Spleen (tissue), 7 donors: Measurements from ENCODE around the gene SYT17.

Experiments
- POLR2A ChIP-seq, 3 donors: fragments of 450-650 bp; IDR thresholded peaks; one replicate each; pipeline ENCODE4 v1.5.1; 2017; ENCODE audit warnings: antibody characterized with exemption in 3 of 3, mild to moderate bottlenecking in 1 of 3
- POLR2AphosphoS5 ChIP-seq, 3 donors: sonication (generic); formaldehyde crosslinking; IDR thresholded peaks; one replicate each; pipeline ENCODE4 v1.5.1; 2017; ENCODE audit warnings: antibody characterized with exemption in 3 of 3
- TF ChIP-seq, protein P1 (sequence below), 11 experiments: fragments of 200-600 bp in 7 of 11; fragments of 450-650 bp in 4 of 11; sonication (generic) in 4 of 11; IDR thresholded peaks in 8 of 11; conservative IDR thresholded peaks in 3 of 11; 1 replicate in 7 of 11; 2 replicates in 4 of 11; pipeline versions ENCODE4 v1.4.0 to v1.8.0; 2016 to 2021; ENCODE audit warnings: antibody characterized with exemption in 11 of 11, inconsistent platforms in 4 of 11, mild to moderate bottlenecking in 1 of 11
- donor health status: DM: no; HTN: no; CAD: no; lungs with moderate emphysema.
- donor health status: DM: no; HTN: no; CAD: no.
- donor health status: DM: no; HTN: no; CAD: no.

DNA sequence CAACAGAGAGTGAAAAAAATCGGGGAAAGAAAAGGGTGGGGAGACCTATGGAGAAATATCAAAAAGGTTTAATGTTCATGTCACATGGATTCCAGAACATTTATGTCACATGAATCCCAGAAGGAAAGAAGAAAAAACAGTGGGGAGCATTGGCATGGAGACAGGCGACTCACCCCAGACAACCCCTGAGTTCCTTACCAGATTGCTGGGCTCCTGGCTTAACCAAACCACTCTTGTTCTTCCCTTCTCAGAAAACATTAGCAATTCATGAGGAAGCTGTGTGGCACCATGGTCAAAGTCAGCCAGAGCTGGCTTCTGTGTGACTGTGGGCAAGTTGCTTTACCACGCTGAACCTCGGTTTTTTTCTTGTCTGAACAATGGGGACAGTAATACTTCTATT, 67.8 kb downstream of the SYT17 start:
- TF ChIP-seq POLR2A (IDR thresholded peaks at IDR 0.05): no peak
- TF ChIP-seq, protein P1, sequence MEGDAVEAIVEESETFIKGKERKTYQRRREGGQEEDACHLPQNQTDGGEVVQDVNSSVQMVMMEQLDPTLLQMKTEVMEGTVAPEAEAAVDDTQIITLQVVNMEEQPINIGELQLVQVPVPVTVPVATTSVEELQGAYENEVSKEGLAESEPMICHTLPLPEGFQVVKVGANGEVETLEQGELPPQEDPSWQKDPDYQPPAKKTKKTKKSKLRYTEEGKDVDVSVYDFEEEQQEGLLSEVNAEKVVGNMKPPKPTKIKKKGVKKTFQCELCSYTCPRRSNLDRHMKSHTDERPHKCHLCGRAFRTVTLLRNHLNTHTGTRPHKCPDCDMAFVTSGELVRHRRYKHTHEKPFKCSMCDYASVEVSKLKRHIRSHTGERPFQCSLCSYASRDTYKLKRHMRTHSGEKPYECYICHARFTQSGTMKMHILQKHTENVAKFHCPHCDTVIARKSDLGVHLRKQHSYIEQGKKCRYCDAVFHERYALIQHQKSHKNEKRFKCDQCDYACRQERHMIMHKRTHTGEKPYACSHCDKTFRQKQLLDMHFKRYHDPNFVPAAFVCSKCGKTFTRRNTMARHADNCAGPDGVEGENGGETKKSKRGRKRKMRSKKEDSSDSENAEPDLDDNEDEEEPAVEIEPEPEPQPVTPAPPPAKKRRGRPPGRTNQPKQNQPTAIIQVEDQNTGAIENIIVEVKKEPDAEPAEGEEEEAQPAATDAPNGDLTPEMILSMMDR (IDR thresholded peaks at IDR 0.05 in 8 of 11, conservative IDR thresholded peaks at IDR 0.05 in 3 of 11): no peak
- TF ChIP-seq POLR2AphosphoS5 (IDR thresholded peaks at IDR 0.05): no peak
